Uterus (tissue), 4 donors: Measurements from ENCODE around the gene SLF1. TPM values are rescaled to one million over a fixed set of nuclear protein-coding genes. Genes with fewer than 3 reads are reported as not detected.

Experiments used
- DNase-seq, 2 donors: peaks; one replicate each; pipeline ENCODE4 v3.0.0-alpha.2; 2019 to 2020
- H3K27ac ChIP-seq, 2 donors: fragments of 200-600 bp; sonication (generic); 1 replicate in 1 of 2; 2 replicates in 1 of 2; pipeline ENCODE4 v1.5.1; 2016 to 2018
- H3K27me3 ChIP-seq, 2 donors: fragments of 200-600 bp; sonication (generic); one replicate each; pipeline ENCODE4 v1.5.1; 2018 to 2019; ENCODE audit warnings: control low read depth in 1 of 2
- H3K36me3 ChIP-seq, 2 donors: fragments of 200-600 bp; sonication (generic); one replicate each; pipeline ENCODE4 v1.5.1; 2019; ENCODE audit warnings: control low read depth in 1 of 2
- H3K4me1 ChIP-seq, 2 donors: fragments of 200-600 bp; sonication (generic); one replicate each; pipeline ENCODE4 v1.5.1; 2018 to 2019; ENCODE audit warnings: control low read depth in 1 of 2
- H3K4me3 ChIP-seq, 2 donors: fragments of 200-600 bp; sonication (generic); 1 replicate in 1 of 2; 2 replicates in 1 of 2; pipeline ENCODE4 v1.5.1; 2018 to 2019; ENCODE audit warnings: mild to moderate bottlenecking in 1 of 2
- H3K9me3 ChIP-seq, 2 donors: fragments of 200-600 bp; sonication (generic); one replicate each; pipeline ENCODE4 v1.5.1; 2019; ENCODE audit warnings: control low read depth in 1 of 2
- POLR2A ChIP-seq, 2 donors: fragments of 450-650 bp; IDR thresholded peaks; one replicate each; pipeline ENCODE4 v1.6.1; 2016; ENCODE audit warnings: antibody characterized with exemption in 2 of 2, mild to moderate bottlenecking in 1 of 2, moderate library complexity in 1 of 2
- intact Hi-C: fragments of 100-400 bp; cut with DNase I; formaldehyde crosslinking; loops from one replicate; pipeline ENCODE4 v1.15.1; 2023; ENCODE audit warnings: low total_unique reads
- total RNA-seq, 4 donors: library from RNA; depleted of rRNA in 3 of 4; stranded (reverse); fragments of >200 nt in 3 of 4; gene quantifications; one replicate each; pipeline versions ENCODE4 v1.1.0 to v1.2.4, GENCODE V29; 2014 to 2023
- TF ChIP-seq, protein P1 (sequence below), 4 experiments: fragments of 200-600 bp in 2 of 4; fragments of 450-650 bp in 2 of 4; sonication (generic) in 2 of 4; IDR thresholded peaks; one replicate each; pipeline ENCODE4 v1.5.1; 2016 to 2019; ENCODE audit warnings: antibody characterized with exemption in 4 of 4, mild to moderate bottlenecking in 2 of 4, moderate library complexity in 1 of 4
- donor health status: DM: yes; HTN: yes; CAD: no.

SLF1 gene
- total RNA-seq, 4 donors from 2014 or later = 5.0 to 18.2 (median 11.8) TPM

DNA sequence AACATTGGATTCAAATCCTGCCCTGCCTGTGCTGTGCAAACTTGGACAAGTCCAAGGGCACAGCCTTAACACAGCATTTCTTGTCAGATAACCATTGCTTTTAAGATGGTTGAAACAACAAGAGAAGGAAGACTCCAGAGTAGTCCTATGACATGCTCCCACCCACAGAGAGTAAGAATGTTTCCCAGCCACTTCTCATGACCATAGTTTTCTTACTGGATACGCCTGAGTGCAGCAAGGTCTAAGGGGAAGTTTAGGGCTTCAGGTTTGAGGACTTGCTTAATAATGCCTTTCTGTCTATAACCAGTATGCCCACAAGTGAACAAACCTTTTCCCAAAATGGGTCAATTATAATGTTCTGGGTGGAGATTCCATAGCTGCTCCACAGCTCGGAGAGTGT, 126.4 kb downstream of the SLF1 start:
- Histone ChIP-seq H3K36me3 (no peaks in the 10 kb centered on the region), H3K9me3 (no peaks in the 10 kb centered on the region), H3K4me1 (no peaks in the 10 kb centered on the region), H3K27ac (no peak overlapping the region), H3K27me3 (no peaks in the 10 kb centered on the region), H3K4me3 (no peak overlapping the region)
- no peak for TF ChIP-seq POLR2A (IDR thresholded peaks at IDR 0.05)
- TF ChIP-seq, protein P1, sequence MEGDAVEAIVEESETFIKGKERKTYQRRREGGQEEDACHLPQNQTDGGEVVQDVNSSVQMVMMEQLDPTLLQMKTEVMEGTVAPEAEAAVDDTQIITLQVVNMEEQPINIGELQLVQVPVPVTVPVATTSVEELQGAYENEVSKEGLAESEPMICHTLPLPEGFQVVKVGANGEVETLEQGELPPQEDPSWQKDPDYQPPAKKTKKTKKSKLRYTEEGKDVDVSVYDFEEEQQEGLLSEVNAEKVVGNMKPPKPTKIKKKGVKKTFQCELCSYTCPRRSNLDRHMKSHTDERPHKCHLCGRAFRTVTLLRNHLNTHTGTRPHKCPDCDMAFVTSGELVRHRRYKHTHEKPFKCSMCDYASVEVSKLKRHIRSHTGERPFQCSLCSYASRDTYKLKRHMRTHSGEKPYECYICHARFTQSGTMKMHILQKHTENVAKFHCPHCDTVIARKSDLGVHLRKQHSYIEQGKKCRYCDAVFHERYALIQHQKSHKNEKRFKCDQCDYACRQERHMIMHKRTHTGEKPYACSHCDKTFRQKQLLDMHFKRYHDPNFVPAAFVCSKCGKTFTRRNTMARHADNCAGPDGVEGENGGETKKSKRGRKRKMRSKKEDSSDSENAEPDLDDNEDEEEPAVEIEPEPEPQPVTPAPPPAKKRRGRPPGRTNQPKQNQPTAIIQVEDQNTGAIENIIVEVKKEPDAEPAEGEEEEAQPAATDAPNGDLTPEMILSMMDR (IDR thresholded peaks at IDR 0.05) = no peak
- no peak for DNase-seq
- intact Hi-C loops = no loop called here

DNA sequence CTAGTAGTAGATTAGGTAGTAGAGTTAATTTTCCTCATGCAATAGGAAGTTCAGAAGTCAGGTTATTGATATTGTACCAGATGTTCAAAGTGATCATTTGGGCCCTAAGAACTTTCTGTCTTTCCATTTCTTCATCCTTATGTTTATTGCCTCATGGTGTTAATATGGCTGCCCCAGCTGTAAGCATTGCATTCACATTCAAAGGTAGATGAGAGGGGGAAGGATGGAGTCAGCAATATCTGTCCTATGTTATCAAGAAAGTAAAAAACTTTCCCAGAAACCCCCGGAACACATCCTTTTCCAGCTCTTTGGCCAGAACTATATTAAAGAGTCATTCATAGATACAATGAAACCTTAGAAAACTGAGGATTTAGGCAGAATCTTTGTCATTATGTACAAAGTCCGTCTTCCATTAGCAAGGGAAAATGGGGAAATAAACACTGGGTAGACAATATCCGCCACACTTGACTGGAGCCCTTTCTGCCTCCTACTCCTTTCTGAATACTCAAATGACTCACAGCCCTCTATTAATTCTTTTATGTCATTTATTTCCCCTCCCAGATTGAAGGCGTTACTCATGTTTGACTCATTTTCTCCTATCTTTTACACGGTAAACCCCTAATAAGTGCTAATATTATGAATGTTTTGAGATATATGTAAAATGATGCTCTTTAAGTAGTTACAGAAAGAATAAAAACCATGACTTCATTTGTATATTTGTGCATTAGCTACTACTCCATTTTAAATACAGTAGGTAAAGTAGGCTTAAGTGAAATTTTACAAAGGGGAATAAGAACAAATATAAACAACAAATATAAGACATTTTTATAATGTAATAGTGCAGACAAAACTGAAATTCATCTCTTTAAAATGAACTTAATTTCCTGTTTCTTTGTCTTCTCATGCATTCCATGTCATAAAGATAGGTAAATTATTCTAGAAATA, 127.6 kb downstream of the SLF1 start:
- DNase-seq = no peak
- no peaks in the 10 kb centered on the region for H3K4me1 ChIP-seq
- H3K27me3 ChIP-seq = no peaks in the 10 kb centered on the region
- H3K4me3 ChIP-seq = no peak overlapping the region
- no peak overlapping the region for H3K27ac ChIP-seq
- H3K36me3 ChIP-seq = no peaks in the 10 kb centered on the region
- no peak for TF ChIP-seq POLR2A (IDR thresholded peaks at IDR 0.05)
- TF ChIP-seq, protein P1 (IDR thresholded peaks at IDR 0.05) = no peak
- no peaks in the 10 kb centered on the region for H3K9me3 ChIP-seq
- intact Hi-C loops = no loop called here

DNA sequence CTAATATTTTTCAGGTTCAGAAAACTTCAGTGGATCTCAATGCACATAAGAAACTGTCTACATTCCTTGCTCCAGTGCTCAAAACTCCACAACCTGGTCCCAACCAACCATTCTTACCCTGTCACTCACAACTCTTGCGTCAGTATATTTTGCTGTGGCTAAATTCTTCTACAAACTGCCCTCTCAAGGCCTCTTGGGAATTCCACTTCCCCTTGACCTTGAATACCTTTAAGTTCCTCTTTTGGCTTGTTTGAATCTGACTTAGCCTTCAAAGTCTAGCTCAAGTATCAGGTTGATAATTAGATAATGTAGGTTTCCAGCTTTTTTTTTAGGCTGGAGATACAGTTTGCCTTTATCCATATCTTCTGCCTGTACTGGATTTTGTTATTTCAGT, 128.3 kb downstream of the SLF1 start:
- Histone ChIP-seq H3K9me3 (no peaks in the 10 kb centered on the region), H3K4me1 (no peaks in the 10 kb centered on the region), H3K27ac (no peak overlapping the region), H3K27me3 (no peaks in the 10 kb centered on the region), H3K4me3 (no peak overlapping the region), H3K36me3 (no peaks in the 10 kb centered on the region)
- DNase-seq = no peak
- TF ChIP-seq, protein P1 (IDR thresholded peaks at IDR 0.05) = no peak
- TF ChIP-seq POLR2A (IDR thresholded peaks at IDR 0.05) = no peak
- intact Hi-C loops = no loop called here

Other genes with a start within 250 kb of the SLF1 start
- gene KIAA0825, start 65 bp upstream of the SLF1 start, total RNA-seq = 10 to 100 TPM in 1 of 4 donors, 1 to 10 TPM in 3; 1.5 to 34.6 (median 4.5) TPM